Natural killer cell treated with Interleukin-12 subunit alpha and Interleukin-12 subunit beta and Interleukin-15 and Interleukin-18, amount 100 ng/mL, for 72 hours (primary cell): ENCODE measurements around the gene HS6ST3. TPM values are rescaled to one million over a fixed set of nuclear protein-coding genes. Genes with fewer than 3 reads are reported as not detected.

ENCODE experiments used
- ATAC-seq, 2 donors: fragments of 150-1000 bp; cut with Tn5 transposase in 1 of 2; sonication (Bioruptor Pico), chemical (Tn5 transposase) in 1 of 2; 2 replicates each; pipeline ENCODE4 v1.10.0; 2021
- DNase-seq: peaks from one replicate; pipeline ENCODE4 v3.0.0; 2022; ENCODE audit warnings: low spot score
- H3K27ac Mint-ChIP-seq, 2 donors: 1 replicate in 1 of 2; 2 replicates in 1 of 2; pipeline ENCODE4 v1.8.0; 2022; ENCODE audit warnings: mixed read lengths in 2 of 2, mild to moderate bottlenecking in 1 of 2, moderate library complexity in 1 of 2
- H3K27me3 Mint-ChIP-seq, 2 donors: 1 replicate in 1 of 2; 2 replicates in 1 of 2; pipeline ENCODE4 v1.8.0; 2022; ENCODE audit warnings: mixed read lengths in 2 of 2
- H3K36me3 Mint-ChIP-seq: one replicate; pipeline ENCODE4 v1.8.0; 2022; ENCODE audit warnings: mixed read lengths
- H3K4me1 Mint-ChIP-seq, 2 donors: 1 replicate in 1 of 2; 2 replicates in 1 of 2; pipeline ENCODE4 v1.8.0; 2022; ENCODE audit warnings: low read depth in 2 of 2, mixed read lengths in 2 of 2, mild to moderate bottlenecking in 1 of 2
- H3K4me3 Mint-ChIP-seq: one replicate; pipeline ENCODE4 v1.8.0; 2022; ENCODE audit warnings: mixed read lengths
- H3K9me3 Mint-ChIP-seq: 2 replicates; pipeline ENCODE4 v1.8.0; 2022; ENCODE audit warnings: mixed read lengths
- total RNA-seq, 2 donors: library from RNA; stranded (reverse); gene quantifications; one replicate each; pipeline ENCODE4 v1.2.3, GENCODE V29; 2022

Gene HS6ST3
- total RNA-seq, 2 donors from 2014 or later: not detected

DNA sequence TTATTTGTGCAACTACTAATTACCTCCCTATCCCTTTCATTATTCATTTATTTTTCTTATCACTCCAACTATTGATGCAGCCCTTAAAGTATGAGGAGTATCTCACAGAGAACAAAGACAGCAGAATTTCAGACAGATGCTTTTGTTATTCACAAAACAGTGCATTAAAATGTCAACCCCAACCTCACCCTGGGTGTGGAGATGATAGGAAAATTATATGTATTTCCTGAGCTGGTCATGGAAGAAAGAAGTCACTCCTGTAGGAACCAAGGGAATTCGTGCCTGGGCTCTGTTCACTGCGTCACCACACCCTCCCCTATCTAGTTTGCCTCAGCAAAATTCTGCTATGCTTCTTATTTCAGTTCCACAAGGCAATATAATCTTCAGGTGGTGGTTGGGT lies 588.9 kb downstream of the HS6ST3 start:
- H3K4me3 Mint-ChIP-seq: no peak overlapping the region
- H3K27ac Mint-ChIP-seq: no peak overlapping the region
- no peaks in the 10 kb centered on the region for H3K36me3 Mint-ChIP-seq
- peaks cover 18% of the 10 kb centered on the region for H3K9me3 Mint-ChIP-seq
- H3K27me3 Mint-ChIP-seq: no peaks in the 10 kb centered on the region
- no peaks in the 10 kb centered on the region for H3K4me1 Mint-ChIP-seq
- no peak for ATAC-seq
- DNase-seq: no peak

DNA sequence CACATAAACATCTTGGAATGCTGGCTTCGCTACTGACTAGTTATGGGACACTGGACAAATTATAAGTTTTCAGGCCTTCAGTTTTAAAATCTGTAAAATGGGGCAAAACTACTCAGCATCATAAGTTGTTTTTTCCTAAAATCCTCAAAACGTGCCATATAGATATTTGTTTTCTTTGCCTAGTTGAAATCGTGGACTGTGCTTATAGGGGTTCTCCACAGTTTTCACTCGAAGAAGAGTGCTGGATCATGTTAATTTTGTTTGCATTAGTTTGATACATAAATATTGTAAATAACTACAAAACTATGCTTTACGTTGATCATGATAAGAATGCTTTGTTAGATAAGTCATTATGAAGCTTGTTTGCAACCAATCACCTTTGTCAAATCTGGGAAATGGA lies 591.0 kb downstream of the HS6ST3 start:
- no peak for ATAC-seq
- Mint-ChIP-seq H3K4me1 (no peaks in the 10 kb centered on the region), H3K27ac (no peak overlapping the region), H3K4me3 (no peak overlapping the region), H3K27me3 (no peaks in the 10 kb centered on the region), H3K9me3 (peaks cover 15% of the 10 kb centered on the region), H3K36me3 (no peaks in the 10 kb centered on the region)
- no peak for DNase-seq

DNA sequence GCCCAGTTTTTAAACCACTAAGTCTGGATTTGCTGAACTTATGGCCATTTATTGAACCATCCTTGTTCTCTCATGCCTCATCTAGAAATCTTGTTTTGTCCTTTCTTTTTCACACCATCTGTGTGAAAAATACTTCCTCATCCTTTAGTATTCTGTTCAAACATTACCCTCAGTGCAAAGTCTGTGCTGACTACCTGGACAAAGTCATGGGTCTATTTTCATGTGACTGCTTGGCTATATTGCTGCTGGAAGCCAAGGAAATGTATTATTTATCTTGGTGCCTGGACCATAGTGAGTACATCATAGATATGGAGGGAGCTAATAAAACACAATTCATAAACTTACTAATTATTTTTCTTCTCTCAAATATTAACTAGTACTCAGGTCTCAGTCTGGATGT lies 591.9 kb downstream of the HS6ST3 start:
- H3K27ac Mint-ChIP-seq: no peak overlapping the region
- H3K4me1 Mint-ChIP-seq: no peaks in the 10 kb centered on the region
- no peaks in the 10 kb centered on the region for H3K36me3 Mint-ChIP-seq
- ATAC-seq: no peak
- H3K9me3 Mint-ChIP-seq: peaks cover 17% of the 10 kb centered on the region
- H3K27me3 Mint-ChIP-seq: no peaks in the 10 kb centered on the region
- no peak overlapping the region for H3K4me3 Mint-ChIP-seq
- DNase-seq: no peak

DNA sequence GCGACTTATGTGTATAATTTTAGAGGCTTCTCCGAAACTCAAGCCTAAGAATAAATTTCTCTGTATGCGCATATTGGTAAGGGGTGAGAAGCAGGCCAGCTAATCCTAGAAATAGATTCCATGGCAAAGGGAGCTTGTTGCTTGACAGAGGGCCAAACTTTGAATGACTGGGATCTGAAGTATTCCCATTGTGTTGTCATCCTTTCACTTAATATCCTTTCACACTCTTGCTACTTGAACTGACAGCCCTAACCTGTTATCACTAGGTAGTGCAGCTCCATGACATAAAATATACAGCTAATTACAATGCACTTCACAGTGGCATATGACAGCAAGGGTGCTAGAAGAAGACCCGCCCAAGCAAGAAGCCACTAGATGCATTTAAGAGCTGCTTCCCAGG lies 594.6 kb downstream of the HS6ST3 start:
- DNase-seq: no peak
- H3K9me3 Mint-ChIP-seq: peaks cover 16% of the 10 kb centered on the region
- H3K4me3 Mint-ChIP-seq: no peak overlapping the region
- no peaks in the 10 kb centered on the region for H3K36me3 Mint-ChIP-seq
- H3K4me1 Mint-ChIP-seq: no peaks in the 10 kb centered on the region
- H3K27ac Mint-ChIP-seq: no peak overlapping the region
- ATAC-seq: no peak
- H3K27me3 Mint-ChIP-seq: no peaks in the 10 kb centered on the region

DNA sequence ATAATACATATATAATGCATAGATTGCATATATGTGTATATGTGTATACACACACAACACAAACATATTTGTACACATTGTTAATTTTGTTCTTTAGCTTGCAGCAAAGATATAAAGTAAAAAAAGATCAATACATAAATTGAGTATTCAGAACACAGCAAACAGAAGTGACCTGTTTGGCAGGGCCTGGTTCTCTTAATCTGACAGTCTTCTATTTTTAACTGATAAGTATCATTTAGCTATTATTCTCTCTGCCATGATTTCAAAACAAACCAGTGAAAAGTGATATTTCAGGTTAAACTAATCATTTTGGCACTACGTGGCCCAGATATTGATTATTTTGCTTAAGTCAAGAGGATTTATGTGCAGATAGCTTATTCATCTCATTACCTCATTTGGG lies 595.0 kb downstream of the HS6ST3 start:
- Mint-ChIP-seq H3K9me3 (peaks cover 14% of the 10 kb centered on the region), H3K27me3 (no peaks in the 10 kb centered on the region), H3K27ac (no peak overlapping the region), H3K36me3 (no peaks in the 10 kb centered on the region), H3K4me3 (no peak overlapping the region), H3K4me1 (no peaks in the 10 kb centered on the region)
- no peak for ATAC-seq
- no peak for DNase-seq

DNA sequence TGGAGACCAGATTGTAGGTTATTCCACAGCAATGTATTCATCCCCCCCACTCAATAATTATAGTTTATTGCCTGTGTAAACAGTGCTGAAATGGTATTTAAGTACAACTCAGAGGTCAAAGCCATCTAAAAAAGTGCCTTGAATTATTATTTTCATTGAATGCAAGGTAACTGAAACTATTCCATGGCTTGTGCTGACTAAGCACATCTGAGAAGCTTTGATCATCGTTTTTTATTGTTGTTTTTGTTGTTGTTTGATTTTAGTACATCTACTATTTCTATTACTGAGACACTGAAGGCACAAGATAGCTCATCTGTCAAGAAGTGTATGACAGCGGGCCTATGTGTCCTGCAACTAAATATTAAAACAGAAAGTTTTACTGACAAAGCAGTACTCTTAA lies 596.4 kb downstream of the HS6ST3 start:
- no peak overlapping the region for H3K27ac Mint-ChIP-seq
- no peaks in the 10 kb centered on the region for H3K27me3 Mint-ChIP-seq
- ATAC-seq (no peak), DNase-seq (no peak)
- H3K9me3 Mint-ChIP-seq: peaks cover 12% of the 10 kb centered on the region
- H3K4me1 Mint-ChIP-seq: no peaks in the 10 kb centered on the region
- no peak overlapping the region for H3K4me3 Mint-ChIP-seq
- no peaks in the 10 kb centered on the region for H3K36me3 Mint-ChIP-seq

DNA sequence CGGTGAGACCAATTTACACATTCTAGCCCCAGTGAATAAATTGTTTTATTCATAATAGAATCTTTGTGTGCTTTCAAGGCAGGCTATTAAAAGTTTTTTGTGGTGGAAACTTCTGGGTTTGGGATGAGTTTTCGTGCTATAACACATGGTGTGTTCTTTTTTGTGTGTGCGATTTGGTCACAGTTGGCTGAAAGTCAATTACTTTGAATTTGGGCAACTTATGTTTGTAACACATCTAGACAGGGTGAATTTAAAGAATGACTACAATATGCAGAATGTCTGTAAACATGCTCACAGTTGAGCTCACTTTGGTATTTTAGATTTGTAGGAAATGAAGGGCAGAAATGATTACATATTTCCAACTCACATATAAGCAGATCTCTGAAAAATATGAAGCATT lies 597.3 kb downstream of the HS6ST3 start:
- DNase-seq: no peak
- ATAC-seq: no peak
- peaks cover 16% of the 10 kb centered on the region for H3K9me3 Mint-ChIP-seq
- no peak overlapping the region for H3K27ac Mint-ChIP-seq
- H3K36me3 Mint-ChIP-seq: no peaks in the 10 kb centered on the region
- no peaks in the 10 kb centered on the region for H3K27me3 Mint-ChIP-seq
- H3K4me3 Mint-ChIP-seq: no peak overlapping the region
- no peaks in the 10 kb centered on the region for H3K4me1 Mint-ChIP-seq

DNA sequence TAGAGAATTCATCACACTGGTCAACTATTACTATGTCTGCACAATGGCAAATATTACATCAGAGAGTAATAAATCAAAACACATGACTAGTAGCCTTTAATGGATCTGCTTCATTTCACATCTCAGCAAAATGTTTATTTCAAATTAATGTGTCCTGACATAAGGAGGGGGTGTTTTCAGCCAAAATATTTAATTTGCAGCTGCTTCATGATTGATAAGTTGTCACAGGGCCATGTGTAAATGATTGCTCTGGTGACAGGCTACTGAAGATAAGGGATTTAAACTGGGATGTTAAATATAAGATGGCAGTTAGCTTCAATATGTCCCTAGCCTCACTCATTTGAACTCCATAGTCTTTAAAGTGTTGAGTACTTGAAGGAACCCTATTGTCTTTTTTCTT lies 601.1 kb downstream of the HS6ST3 start:
- H3K4me1 Mint-ChIP-seq: no peaks in the 10 kb centered on the region
- H3K36me3 Mint-ChIP-seq: no peaks in the 10 kb centered on the region
- no peak overlapping the region for H3K4me3 Mint-ChIP-seq
- no peaks in the 10 kb centered on the region for H3K27me3 Mint-ChIP-seq
- DNase-seq (no peak), ATAC-seq (no peak)
- H3K9me3 Mint-ChIP-seq: peaks cover 11% of the 10 kb centered on the region
- no peak overlapping the region for H3K27ac Mint-ChIP-seq

DNA sequence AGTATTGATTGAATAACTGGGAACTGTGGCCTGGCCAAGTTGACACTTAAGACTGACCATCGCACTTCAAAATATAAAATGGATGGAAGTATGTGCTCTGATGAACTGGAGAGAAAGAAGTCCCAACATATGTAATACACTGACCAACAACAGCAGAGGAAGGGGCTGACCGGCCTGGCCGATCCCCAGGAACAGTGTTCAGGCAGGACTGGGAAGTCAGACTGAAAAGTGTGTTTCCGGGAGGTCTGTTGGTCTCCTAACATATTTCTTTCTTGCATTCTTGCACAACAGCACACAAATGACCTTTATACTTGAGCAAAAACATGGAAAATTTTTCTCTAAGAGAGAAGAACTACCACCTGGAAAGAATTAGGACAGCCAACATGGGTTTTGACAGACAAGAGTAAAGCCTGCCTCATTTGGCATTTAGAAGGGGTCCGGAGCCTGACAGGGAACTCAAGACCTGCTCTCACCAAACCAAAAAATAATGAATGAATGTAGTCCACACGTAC lies 606.5 kb downstream of the HS6ST3 start:
- H3K36me3 Mint-ChIP-seq: no peaks in the 10 kb centered on the region

DNA sequence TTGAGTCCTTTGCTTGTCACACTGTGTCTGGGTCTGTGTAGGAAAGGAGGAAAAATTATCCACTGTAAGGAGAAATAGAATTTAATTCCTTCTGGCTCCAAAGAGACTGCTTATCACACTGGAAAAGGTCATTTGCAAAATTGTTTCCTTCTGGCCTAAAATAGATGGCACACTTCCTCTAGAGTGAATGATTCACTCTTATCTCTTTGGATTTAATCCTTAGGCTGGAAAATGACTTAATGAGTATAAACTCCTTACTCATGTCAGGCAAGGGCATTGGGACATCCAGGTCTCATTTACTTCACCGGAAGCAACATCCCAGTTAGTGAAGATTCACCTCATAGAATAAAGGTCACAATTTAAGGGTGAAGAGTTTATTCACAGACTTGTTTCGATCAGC lies 610.8 kb downstream of the HS6ST3 start:
- Mint-ChIP-seq H3K27me3 (no peaks in the 10 kb centered on the region), H3K4me3 (no peak overlapping the region), H3K9me3 (peaks cover 20% of the 10 kb centered on the region), H3K27ac (no peak overlapping the region), H3K4me1 (no peaks in the 10 kb centered on the region), H3K36me3 (no peaks in the 10 kb centered on the region)
- no peak for DNase-seq
- no peak for ATAC-seq

More for the DNA sequence above, 606.5 kb downstream of the HS6ST3 start:
- Mint-ChIP-seq H3K27ac (no peak overlapping the region), H3K4me1 (no peaks in the 10 kb centered on the region), H3K27me3 (no peaks in the 10 kb centered on the region), H3K9me3 (peaks cover 14% of the 10 kb centered on the region), H3K4me3 (no peak overlapping the region)
- ATAC-seq (no peak), DNase-seq (no peak)

DNA sequence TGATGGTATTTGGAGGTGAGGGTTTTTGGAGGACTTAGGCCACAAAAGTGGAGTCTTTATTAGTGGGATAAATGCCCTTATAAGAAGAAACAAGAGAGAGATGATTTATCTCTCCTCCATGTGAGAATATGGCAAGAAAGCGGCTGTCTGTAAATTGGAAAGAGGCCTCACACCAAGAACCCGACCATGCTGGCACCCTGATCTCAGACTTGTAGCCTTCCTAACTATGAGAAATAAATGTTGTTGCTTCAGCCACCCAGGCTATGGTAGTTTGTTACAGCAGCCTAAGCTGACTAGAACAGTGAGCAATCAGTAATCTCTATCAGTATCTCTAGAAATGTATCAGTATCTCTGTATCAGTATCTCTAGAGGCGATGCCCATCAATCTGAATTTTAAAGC lies 617.2 kb downstream of the HS6ST3 start:
- H3K27ac Mint-ChIP-seq: no peak overlapping the region
- DNase-seq: no peak
- H3K36me3 Mint-ChIP-seq: no peaks in the 10 kb centered on the region
- ATAC-seq: no peak
- no peaks in the 10 kb centered on the region for H3K27me3 Mint-ChIP-seq
- H3K4me3 Mint-ChIP-seq: no peak overlapping the region
- no peaks in the 10 kb centered on the region for H3K4me1 Mint-ChIP-seq
- H3K9me3 Mint-ChIP-seq: peaks cover 18% of the 10 kb centered on the region

DNA sequence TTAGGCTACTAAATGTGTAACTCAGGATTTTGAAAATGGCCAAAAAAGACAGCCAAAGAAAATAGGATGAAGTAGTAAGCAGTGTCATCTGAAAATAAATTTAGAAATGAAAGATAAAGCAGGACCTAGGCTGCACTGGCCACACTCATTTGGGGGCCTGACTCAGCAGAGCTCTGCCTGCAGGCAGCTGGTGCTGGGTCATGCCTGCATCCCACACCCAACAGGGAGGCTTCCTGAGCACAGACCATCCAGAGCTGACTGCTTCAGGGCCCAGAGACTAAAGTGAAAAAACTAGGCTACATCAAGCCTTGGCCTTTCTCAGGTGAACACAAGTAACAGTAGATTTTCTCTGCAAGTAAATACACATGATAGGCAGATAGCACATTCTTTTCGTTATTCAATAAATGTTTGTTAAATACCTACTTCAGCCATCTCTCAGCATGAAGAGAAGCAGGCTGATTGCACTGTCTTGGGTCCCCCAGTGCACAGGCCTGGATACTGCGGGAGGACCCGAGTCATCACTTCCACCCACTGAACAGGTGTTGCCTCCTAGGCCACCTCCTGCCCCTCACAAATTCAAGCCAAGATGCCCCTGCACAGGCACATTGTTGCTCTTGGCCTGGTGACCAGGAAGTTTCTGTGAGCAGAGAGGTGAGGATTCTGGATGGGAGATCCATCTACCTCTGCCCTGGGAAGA lies 620.4 kb downstream of the HS6ST3 start:
- H3K9me3 Mint-ChIP-seq: peaks cover 16% of the 10 kb centered on the region
- no peak for ATAC-seq
- H3K4me3 Mint-ChIP-seq: no peak overlapping the region
- H3K36me3 Mint-ChIP-seq: no peaks in the 10 kb centered on the region
- H3K27me3 Mint-ChIP-seq: no peaks in the 10 kb centered on the region
- H3K4me1 Mint-ChIP-seq: no peaks in the 10 kb centered on the region
- DNase-seq: no peak
- H3K27ac Mint-ChIP-seq: no peak overlapping the region

DNA sequence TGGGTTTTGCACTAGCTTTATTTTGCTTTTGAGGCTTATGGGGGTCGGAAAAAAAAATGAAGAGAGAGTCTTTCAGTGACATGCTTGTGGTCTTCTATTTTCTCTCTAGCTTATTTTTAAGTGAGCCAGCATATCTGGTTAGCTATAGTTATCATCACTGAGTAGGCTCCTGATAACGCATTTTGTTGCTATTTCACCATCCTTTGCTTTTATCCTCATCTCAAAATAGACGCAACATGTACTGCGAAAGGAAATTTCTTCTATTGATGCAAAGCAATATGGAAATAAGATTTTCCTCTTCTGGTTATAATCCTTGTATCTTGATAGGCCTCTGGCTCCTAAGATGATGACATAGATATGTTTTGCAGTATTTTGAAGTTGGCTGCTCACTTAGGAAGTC lies 630.5 kb downstream of the HS6ST3 start:
- H3K36me3 Mint-ChIP-seq: no peaks in the 10 kb centered on the region
- no peaks in the 10 kb centered on the region for H3K27me3 Mint-ChIP-seq
- H3K9me3 Mint-ChIP-seq: peaks cover 11% of the 10 kb centered on the region
- ATAC-seq (no peak), DNase-seq (no peak)
- no peak overlapping the region for H3K4me3 Mint-ChIP-seq
- H3K27ac Mint-ChIP-seq: no peak overlapping the region
- H3K4me1 Mint-ChIP-seq: no peaks in the 10 kb centered on the region

DNA sequence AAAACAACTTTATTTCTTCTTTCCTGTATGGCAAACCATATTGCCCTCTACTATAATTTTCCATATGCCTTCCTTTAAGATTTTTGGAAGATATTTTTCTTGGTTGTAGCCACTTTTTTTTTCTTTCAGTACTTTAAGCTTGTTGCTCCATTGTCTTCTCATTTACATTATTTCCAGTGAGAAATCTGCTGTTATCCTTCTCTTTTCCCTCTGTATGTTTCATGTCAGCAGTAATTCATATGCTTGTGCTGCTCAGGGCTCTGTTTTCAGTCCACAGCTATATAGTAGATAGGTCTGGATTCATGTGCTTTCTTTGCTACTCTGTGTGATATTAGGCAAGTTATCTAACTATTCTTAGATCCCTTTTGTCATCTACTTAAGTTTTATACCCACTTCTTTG lies 636.7 kb downstream of the HS6ST3 start:
- Mint-ChIP-seq H3K4me1 (no peaks in the 10 kb centered on the region), H3K36me3 (no peaks in the 10 kb centered on the region)

DNA sequence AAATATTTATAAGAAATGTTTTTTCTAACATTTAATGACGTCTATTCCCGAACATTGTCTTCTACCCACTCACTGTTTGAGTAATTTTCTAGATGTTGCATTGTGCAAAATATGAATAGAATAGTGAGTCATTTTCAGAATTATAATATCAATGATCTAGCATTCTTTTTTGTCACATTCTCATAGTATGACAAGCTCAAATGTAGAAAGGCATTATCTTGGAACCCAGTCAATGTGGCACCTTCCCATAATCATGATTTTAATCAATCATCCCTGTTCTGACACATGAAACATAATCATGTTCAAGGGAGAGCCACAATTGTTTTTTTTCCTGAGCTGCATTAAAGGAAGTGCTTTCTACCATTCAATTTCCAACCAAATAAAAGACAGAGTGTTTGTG lies 638.6 kb downstream of the HS6ST3 start:
- H3K27me3 Mint-ChIP-seq: no peaks in the 10 kb centered on the region
- DNase-seq (no peak), ATAC-seq (no peak)
- no peak overlapping the region for H3K4me3 Mint-ChIP-seq
- peaks cover 14% of the 10 kb centered on the region for H3K9me3 Mint-ChIP-seq
- H3K4me1 Mint-ChIP-seq: no peaks in the 10 kb centered on the region
- H3K27ac Mint-ChIP-seq: no peak overlapping the region
- H3K36me3 Mint-ChIP-seq: no peaks in the 10 kb centered on the region

More for the DNA sequence above, 636.7 kb downstream of the HS6ST3 start:
- Mint-ChIP-seq H3K27ac (no peak overlapping the region), H3K9me3 (peaks cover 8% of the 10 kb centered on the region), H3K27me3 (no peaks in the 10 kb centered on the region), H3K4me3 (no peak overlapping the region)
- no peak for DNase-seq
- no peak for ATAC-seq
